RPMI7951 (cell line): ENCODE measurements around the gene CHD1. TPM values are rescaled to one million over a fixed set of nuclear protein-coding genes. Genes with fewer than 3 reads are reported as not detected.

Source experiments
- DNase-seq: peaks from one replicate; pipeline ENCODE4 v3.0.0-alpha.2; 2012; ENCODE audit warnings: low read depth
- total RNA-seq: library from RNA; depleted of rRNA; stranded (reverse); fragments of >200 nt; shearing (Covaris generic); gene quantifications from 2 replicates; pipeline ENCODE4 v1.2.3, GENCODE V29; 2014

Gene CHD1
- total RNA-seq, 1 experiment from 2014 or later = 24.4 TPM

DNA sequence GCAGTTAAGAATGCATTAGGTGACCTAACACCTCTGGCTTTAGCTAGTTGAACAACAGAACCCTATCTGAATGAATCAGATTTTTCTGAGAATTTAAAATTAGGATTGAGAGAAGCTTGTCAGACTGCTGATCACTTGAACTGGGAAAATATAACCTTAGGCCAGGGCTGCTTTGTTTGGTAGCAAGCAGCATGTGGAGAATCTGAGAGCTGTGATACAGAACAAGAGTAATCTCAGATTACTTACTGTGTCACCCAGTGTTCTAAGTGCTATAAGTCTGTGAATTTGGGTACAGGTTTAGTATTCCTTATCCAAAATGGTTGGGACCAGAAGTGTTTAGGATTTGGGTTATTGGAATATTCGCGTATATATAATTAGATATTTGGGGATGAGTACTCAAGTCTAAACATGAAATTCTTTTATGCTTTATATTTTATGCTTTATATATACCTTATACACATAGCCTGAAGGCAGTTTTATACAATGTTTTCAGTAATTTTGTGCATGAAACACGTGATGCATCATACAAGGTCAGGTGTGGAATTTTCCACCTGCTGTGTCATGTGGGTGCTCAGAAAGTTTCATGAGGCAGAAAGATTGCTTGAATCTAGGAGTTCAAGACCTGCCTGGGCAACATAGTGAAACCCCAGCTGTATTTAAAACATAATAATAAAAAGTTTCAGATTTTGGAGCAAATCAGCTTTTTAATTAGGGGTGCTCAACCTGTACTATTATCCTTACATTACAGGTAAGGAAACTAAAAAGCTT is 8.3 kb upstream of the CHD1 start:
- DNase-seq = no peak

- peak; percentile 50 for DNase-seq
These were observed 6.4 kb upstream of the CHD1 start for GRCh38 chr5:98935206-98935605.

DNA sequence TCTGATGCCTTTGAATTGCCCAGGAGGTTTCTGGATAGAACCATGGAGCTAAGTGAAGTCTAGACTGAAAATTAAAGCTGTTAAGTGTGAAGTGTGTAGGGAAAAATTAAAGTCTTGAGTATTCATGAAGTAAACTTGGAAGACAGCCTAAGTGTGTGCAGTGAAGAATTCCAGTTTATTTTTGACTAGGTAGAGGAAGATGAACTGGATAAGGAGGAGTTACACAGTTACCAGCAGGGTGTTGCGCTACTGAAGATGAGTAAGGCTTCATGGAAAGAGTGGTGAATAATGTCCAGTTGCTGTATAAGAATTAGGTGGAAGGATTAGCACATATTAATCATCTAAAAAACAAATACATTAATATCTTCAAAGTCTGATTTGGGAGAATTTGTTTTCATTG is 5.7 kb upstream of the CHD1 start:
- DNase-seq = peak; percentile 3

- no peak for DNase-seq
These were observed 4.8 kb upstream of the CHD1 start for GRCh38 chr5:98933445-98934072.

DNA sequence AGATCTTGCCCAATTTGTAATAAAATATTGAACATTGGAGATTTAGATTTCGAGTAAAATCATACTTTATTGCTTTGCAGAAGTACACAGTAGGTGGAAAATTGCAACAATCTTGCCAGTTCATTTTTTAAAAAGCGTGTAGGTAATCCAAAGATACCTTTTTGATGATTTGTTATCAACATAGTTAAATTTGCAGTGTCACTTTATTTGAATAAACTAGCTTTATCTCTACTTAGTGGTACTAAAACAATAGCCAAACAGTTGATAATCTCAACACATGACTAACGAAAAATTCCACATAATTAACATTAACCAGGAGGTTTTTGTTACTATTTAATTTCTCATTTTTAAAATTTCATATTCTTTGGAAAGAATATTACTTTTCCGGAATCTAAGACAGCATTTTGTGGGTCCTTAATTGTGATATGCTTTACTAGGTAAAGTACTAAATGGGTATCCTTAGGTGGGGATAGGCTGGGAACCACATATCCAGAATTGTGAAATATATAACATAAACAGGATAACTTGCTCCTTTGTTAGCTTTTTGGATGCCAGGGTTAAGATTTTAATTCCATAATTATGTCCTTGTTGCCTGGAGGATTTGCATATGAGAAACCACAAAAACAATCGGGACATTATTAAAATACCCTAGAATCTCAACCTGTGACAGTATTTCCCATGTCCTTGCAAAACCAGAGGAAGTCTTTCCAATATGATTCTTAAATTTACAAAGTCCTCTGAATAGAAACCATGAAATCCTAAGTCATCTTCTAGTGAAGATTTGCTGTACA is 2.4 kb upstream of the CHD1 start:
- no peak for DNase-seq

DNA sequence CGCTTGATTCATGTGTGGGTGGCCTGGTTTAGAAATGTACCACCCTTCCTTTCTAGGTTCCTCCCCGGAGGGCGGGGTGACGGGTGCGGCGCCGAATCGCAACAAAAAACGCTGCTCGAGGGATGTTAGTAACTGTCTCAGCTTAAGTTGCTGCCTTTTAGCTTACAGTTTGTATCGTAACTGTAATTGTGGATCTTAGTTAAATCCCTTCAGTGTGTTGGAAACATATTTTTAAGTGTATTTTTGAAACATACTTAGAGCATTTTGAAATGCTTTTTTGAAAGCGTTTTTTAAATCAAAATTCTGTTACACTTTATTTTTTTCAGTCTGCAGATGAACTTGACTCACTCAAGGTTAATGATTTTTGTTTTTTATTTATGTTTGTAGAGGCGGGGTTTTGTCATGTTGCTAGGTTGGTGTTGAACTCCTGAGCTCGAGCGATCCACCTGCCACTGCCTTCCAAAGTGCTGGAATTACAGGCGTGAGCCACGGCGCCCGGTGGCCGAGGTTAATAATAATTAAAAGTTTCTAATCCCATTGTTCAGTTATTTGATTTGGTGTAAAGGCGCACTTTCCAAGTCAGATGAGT is 997 bp upstream of the CHD1 start:
- no peak for DNase-seq

DNA sequence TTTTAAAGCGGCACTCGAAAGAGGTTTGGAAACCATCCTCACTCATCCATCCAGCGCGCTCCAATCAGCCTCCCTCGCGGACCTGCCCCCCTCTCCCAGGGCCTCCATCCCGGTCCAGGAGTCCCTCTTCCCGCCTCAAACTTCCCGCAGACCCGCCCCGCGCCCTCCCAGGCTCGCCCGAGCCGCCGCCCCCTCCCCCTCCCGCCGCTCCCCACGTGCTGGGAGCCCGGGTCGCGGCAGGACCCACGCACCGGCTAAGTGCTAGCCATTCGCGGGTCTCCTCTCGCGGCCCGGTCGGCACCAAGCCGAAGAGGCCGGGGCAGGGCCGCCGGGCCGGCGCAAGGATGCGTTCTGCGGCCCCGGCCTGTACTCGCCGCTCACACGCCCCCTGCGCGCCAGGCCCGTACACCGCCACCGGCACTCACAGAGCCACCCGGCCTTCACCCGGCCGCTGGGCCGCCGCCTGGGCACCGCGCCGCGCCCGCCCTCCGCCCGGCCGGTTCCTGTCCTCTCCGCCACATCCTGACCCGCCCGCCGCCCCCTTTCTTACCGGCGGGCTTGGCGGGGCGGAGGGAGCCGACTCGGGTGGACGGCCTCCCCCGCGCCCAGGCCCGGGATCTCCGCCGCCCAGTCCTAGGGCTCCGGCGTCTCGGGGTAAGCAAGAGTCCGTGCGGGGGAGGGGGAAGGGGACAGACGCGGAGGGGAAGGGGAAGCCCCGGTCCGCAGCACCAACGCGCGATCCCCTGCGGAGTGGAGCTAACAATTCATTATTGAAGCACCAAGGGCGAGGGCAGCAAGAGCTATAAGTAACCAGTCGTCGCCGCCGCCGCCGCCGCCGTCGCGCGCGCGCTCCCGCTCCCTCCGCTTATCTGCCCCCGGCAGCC is 576 bp downstream of the CHD1 start:
- DNase-seq = peak; percentile 56

- DNase-seq = peak; percentile 57
These were observed 1.4 kb downstream of the CHD1 start for GRCh38 chr5:98927242-98927988.

GRCh38 chr5:98923966-98924365 is 4.8 kb downstream of the CHD1 start:
- no peak for DNase-seq

- DNase-seq = no peak
These were observed 6.8 kb downstream of the CHD1 start for GRCh38 chr5:98921947-98922505.

- no peak for DNase-seq
These were observed 11.4 kb downstream of the CHD1 start for GRCh38 chr5:98917433-98917832.

- DNase-seq = no peak
These were observed 12.3 kb downstream of the CHD1 start for GRCh38 chr5:98916540-98916939.

GRCh38 chr5:98913911-98914310 is 14.9 kb downstream of the CHD1 start:
- no peak for DNase-seq

GRCh38 chr5:98911280-98912040 is 17.3 kb downstream of the CHD1 start:
- DNase-seq = no peak

DNA sequence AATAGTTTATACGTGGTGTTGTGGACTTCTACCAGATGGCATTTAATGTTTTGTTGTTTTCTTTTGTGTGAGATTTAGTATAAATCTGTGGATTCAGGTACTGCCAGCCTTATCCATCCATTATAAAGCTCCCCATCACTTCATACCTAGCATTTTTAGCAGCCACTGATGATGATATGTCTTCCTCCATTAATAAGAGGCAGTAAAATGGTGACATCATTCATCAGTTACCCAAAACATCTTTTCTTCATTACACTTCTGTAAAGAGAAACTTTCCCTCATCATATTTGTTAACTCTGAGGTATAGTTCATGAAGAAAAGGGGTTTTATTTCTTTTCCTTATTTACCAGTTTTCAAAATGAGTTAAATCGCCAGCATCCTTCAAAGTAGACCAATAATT is 19.4 kb downstream of the CHD1 start:
- no peak for DNase-seq

DNA sequence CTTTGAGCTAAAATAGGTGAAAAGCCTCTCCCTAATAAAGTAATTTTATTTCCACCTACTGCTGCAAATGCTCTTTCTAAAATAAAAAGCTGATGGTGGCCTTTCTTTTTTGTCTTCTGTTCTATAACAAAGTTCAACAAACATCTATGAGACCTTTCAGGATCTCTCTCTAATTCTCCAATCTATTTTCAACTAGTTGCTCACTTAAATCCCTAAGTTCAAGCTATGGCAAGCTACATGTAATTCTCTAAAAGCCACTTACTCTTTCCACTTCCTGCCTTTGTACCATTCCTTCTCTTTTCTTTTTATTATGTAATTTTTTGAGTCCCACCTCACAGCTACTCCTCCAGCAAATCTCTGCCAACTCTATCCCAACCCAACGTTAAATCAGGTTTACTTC is 20.9 kb downstream of the CHD1 start:
- DNase-seq = no peak

DNA sequence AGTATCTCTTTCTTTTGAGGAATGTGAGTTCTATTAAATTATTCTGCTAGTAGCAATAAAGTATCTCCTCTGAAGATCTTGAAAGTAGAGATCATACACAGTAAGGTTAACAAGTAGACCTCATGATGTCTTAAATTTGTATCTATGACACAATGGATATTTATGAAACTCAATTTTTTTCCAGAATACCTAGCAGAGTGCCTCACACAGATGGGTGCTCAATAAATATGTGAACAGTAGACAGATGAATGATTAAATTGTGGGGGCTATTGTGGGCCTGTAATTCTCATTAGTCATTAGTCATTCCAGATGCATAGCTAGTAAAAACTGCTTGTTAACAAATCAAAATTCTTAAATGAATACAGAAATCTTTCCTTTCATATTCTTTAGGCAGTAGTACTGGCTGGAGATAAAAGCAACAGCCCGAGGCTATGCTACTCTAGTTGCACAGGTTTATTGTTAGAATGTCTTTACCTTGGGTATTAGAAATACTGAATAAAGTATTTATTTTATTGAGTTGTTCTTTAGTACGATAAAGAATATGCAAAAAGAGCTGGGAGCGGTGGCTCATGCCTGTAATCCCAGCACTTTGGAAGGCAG is 22.0 kb downstream of the CHD1 start:
- no peak for DNase-seq

DNA sequence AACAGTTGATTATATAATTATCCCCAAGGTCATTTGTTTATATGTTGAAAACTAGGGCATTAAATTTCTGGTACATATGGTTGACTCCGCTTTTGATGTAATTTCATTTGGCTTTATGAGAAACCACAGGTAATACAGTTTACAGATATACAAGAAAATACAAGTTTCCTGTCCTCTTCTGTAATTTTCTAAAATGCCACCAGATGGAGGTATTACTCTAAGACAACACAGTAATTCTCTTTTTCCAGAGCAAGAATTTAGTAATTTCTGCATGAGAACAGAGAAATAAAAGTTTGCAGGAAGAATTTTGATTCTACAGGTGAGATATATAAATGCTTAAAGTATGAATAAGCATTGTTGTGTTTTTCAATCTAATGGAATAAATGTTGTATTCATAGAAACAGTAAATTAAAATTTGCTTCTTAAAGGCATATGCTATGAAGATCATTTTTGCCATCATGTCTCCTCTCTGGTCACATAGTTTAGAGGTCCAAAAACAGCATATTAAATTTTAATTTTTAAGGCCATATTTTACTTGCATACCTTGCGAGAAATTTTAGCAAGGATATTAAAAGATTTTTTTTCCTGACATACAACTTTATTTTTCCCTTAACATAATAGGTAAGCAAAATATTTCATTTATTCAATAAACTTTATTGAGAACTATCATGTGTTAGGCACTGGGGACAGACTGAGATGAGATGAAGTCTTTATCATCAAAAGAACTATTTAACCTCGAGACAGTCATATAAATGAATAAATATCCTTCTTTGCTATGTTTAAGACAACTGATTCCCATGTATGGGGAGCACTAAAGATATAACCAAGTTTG is 22.7 kb downstream of the CHD1 start:
- DNase-seq = peak; percentile 31
